Heart right ventricle (tissue), 16 donors: ENCODE measurements around the gene RIPOR1. TPM values are rescaled to one million over a fixed set of nuclear protein-coding genes. Genes with fewer than 3 reads are reported as not detected.

ENCODE experiments used
- ATAC-seq, 8 donors: fragments of 200-7000 bp; cut with Tn5 transposase; one replicate each; pipeline ENCODE4 v1.9.1; 2020; ENCODE audit warnings: mild to moderate bottlenecking in 8 of 8, moderate library complexity in 8 of 8, moderate number of reproducible peaks in 1 of 8
- DNase-seq, 2 donors: peaks; one replicate each; pipeline ENCODE4 v3.0.0-alpha.2; 2020
- H3K27ac ChIP-seq, 10 donors: fragments of 200-600 bp; sonication (generic) in 2 of 10; one replicate each; pipeline versions ENCODE4 v1.5.0 to v1.8.0; 2020 to 2022; ENCODE audit warnings: mild to moderate bottlenecking in 3 of 10
- H3K27me3 ChIP-seq, 7 donors: fragments of 200-600 bp; one replicate each; pipeline ENCODE4 v1.8.0; 2021 to 2022; ENCODE audit warnings: mild to moderate bottlenecking in 2 of 7
- H3K36me3 ChIP-seq, 9 donors: fragments of 200-600 bp; sonication (generic) in 1 of 9; one replicate each; pipeline versions ENCODE4 v1.5.0 to v1.8.0; 2020 to 2022; ENCODE audit warnings: mild to moderate bottlenecking in 2 of 9
- H3K4me1 ChIP-seq, 9 donors: fragments of 200-600 bp; sonication (generic) in 1 of 9; one replicate each; pipeline versions ENCODE4 v1.5.0 to v1.8.0; 2020 to 2022; ENCODE audit warnings: mild to moderate bottlenecking in 4 of 9
- H3K4me3 ChIP-seq, 10 donors: fragments of 200-600 bp; sonication (generic) in 2 of 10; one replicate each; pipeline versions ENCODE4 v1.5.0 to v1.8.0; 2020 to 2022; ENCODE audit warnings: mild to moderate bottlenecking in 7 of 10, moderate library complexity in 2 of 10
- H3K9me3 ChIP-seq, 11 donors: fragments of 200-600 bp in 10 of 11; sonication (generic) in 2 of 11; one replicate each; pipeline versions ENCODE4 v1.5.0 to v1.8.0; 2013 to 2022; ENCODE audit warnings: mild to moderate bottlenecking in 2 of 11, control low read depth in 1 of 11, moderate library complexity in 1 of 11
- CTCF ChIP-seq, 9 donors: fragments of 200-600 bp; sonication (generic) in 2 of 9; IDR thresholded peaks; one replicate each; pipeline versions ENCODE4 v1.5.0 to v1.8.0; 2021 to 2022; ENCODE audit warnings: antibody characterized with exemption in 9 of 9, mild to moderate bottlenecking in 5 of 9, moderate library complexity in 1 of 9
- WGBS, 2 donors: extraction: QIAGEN DNeasy Blood & Tissue Kit; methylation state at CpG; one replicate each; pipeline ENCODE4 v1.1.7; 2013; ENCODE audit warnings: inconsistent platforms in 1 of 2; 5-methylcytosine and 5-hydroxymethylcytosine counted together
- intact Hi-C, 10 donors: fragments of 100-400 bp; cut with DNase I; formaldehyde crosslinking; loops; one replicate each; pipeline versions ENCODE4 v1.11.1 to v1.14.2; 2022
- polyA plus RNA-seq, 2 donors: library from polyadenylated mRNA; stranded (reverse); fragments of 200-250 nt; gene quantifications; one replicate each; pipeline ENCODE4 v1.2.3, GENCODE V29; 2013
- total RNA-seq, 10 donors: library from RNA; stranded (reverse); fragmentation: NEBNext Ultra II Directional in 3 of 10; extraction: Animal tissue kit (Norgen Biotek cat#: 25700) in 3 of 10; gene quantifications; one replicate each; pipeline versions ENCODE4 v1.2.1 to v1.2.4, GENCODE V29; 2021 to 2023
- donor health status: Arrhythmogenic right ventricular cardiomyopathy.
- donor health status: ischemic (EF 13 %, LVEDD 7.1; RV severe dilation, severe dysfunction).
- donor health status: healthy with polysubstance abuse.
- donor health status: DM: no; HTN: yes; CAD: no.
- donor health status: DM: no; HTN: no; CAD: no.
- donor health status: ischemic (EF 25% LVEDD 6.9; RV normal size, moderate dysfunction).
- donor health status: ischemic (EF 25% LVEDD 5.7; RV mildly dilated, moderate dysfunction).
- donor health status: healthy.
- donor health status: DM: yes; HTN: yes; CAD: no.
- donor health status: Ischemic cardiomyopathy.
- donor health status: ischemic (EF 35%, LVEDD 5.7; RV mildly dilated, moderate dysfunction).
- donor health status: nonischemic (EF 11% LVEDD 7.7; RV severe dilation, severe dysfunction).
- donor health status: DM: yes; HTN: yes; CAD: no.
- donor health status: PGD.
- donor health status: ischemic (EF 29% LVEDD 5.4; RV normal size, mild dysfunction).
- donor health status: nonischemic (EF 23%, LVEDD 6.1; RV moderate dilation, normal function).

RIPOR1 gene
- total and polyA plus RNA-seq, 12 donors = 40.0 to 86.1 (median 69.2) TPM

GRCh38 chr16:67490335-67491096 is 38.1 kb upstream of the RIPOR1 start:
- H3K4me1 ChIP-seq = peaks cover 2 to 84% (median 16%) of the 10 kb centered on the region in 9 donors
- 91 to 92% methylated on average over 8 of the region's 8 CpGs for WGBS, 2 donors
- ATAC-seq = no peak

DNA sequence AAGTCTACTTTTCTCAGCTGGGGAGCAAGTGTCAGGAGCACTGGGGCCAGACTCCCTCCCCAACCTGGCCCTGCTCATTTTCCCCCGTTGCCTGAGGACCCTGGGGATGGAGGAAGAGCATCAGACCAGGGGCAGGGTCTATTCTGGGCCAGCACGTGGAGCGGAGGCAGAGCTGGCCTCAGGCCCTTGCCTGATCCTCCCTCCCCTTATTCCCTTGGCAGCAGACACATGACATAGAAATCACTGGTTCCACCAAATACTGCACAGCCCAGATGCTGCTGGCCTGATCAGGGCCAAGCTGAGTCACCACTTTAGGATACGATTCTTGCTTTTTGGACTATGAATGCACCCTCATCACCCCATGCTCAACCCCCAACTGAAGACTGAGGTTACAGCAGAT is 29.5 kb upstream of the RIPOR1 start:
- DNase-seq = no peak
- TF ChIP-seq CTCF (IDR thresholded peaks at IDR 0.05) = no peak
- WGBS, 2 donors = 52 to 62% methylated on average over 4 of the region's 4 CpGs
- ATAC-seq = peak; percentile 51 to 81 (median 73)
- peaks cover 0 to 20% (median 0%) of the 10 kb centered on the region in 9 donors for H3K36me3 ChIP-seq
- intact Hi-C loops = loop anchor here in 1 of 10 donors (10.0 kb wide), 1 partner anchor 166 kb away; the partner anchor contains the start of genes ACD, C16orf86, ENKD1 and PARD6A
- peaks cover 0 to 22% (median 9%) of the 10 kb centered on the region in 9 donors for H3K4me1 ChIP-seq
- no peak overlapping the region for H3K4me3 ChIP-seq
- no peaks in the 10 kb centered on the region for H3K9me3 ChIP-seq
- H3K27ac ChIP-seq = peak overlapping the region in 1 of 10 donors; percentile 30
- H3K27me3 ChIP-seq = no peaks in the 10 kb centered on the region

More at GRCh38 chr16:67490335-67491096, 38.1 kb upstream of the RIPOR1 start:
- H3K36me3 ChIP-seq = peaks cover 0 to 22% (median 0%) of the 10 kb centered on the region in 9 donors
- H3K4me3 ChIP-seq = no peak overlapping the region
- intact Hi-C loops = loop anchor here in 1 of 10 donors (10.0 kb wide), 1 partner anchor 174 kb away; the partner anchor contains the start of genes ACD, C16orf86, ENKD1 and PARD6A
- no peaks in the 10 kb centered on the region for H3K27me3 ChIP-seq
- H3K27ac ChIP-seq = peak overlapping the region in 5 of 10 donors; percentile 25 to 82 (median 58)
- DNase-seq = no peak
- no peaks in the 10 kb centered on the region for H3K9me3 ChIP-seq
- no peak for TF ChIP-seq CTCF (IDR thresholded peaks at IDR 0.05)

DNA sequence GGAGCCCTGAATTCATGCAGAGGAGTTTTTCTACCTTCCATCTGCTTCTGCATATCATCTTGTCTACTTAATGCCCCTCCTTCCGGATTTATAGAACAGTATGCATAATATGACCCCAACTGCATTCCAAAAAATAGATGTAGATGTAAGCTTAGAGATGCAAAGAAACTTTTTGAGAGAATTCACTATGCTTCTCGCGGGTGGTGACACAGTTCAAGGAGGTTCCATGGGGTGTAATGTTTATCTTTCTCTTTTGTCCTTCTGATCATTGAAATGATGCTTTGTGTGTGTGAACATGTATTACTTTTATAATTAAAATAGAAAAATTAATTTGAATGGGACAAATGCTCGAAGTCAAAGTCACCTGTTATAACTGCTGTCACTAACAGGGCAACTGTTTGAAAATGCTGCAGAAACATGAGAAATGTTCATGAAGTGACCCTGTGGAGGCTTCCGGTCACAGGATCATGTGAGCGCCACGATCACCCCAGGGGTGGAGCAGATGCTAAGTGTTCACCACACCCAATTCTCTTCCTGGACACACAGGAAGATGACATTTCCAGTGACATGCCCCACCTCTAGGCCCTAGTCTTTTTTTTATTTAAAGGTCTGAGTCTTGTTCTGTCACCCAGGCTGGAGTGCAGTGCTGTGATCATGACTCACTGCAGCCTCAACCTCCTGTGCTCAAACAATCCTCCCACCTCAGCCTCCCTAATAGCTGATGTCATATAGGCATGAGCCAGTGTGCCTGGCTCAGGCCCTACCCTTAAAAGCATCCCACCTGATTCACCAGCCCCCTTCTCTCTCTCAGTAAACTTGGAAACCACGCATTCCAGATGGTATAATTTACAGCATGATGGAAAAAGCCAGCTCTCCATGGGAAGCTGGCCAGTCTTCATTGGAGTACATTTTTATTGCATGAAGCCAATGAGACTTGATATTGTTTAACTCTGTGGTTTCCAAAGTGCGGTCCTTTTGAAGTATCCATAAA is 24.3 kb upstream of the RIPOR1 start:
- intact Hi-C loops = no loop called here
- no peaks in the 10 kb centered on the region for H3K9me3 ChIP-seq
- no peak for TF ChIP-seq CTCF (IDR thresholded peaks at IDR 0.05)
- ATAC-seq = peak; percentile 81 to 95 (median 88)
- H3K4me3 ChIP-seq = no peak overlapping the region
- peak in 1 of 2 donors; percentile 54 for DNase-seq
- peak overlapping the region in 9 of 10 donors; percentile 23 to 78 (median 69) for H3K27ac ChIP-seq
- H3K36me3 ChIP-seq = peaks cover 0 to 7% (median 0%) of the 10 kb centered on the region in 9 donors
- H3K27me3 ChIP-seq = no peaks in the 10 kb centered on the region
- 69% methylated on average over 9 of the region's 9 CpGs for WGBS, 2 donors
- peaks cover 0 to 32% (median 17%) of the 10 kb centered on the region in 9 donors for H3K4me1 ChIP-seq

GRCh38 chr16:67506468-67506867 is 22.2 kb upstream of the RIPOR1 start:
- 65 to 72% methylated on average over 8 of the region's 8 CpGs for WGBS, 2 donors
- H3K4me1 ChIP-seq = peaks cover 0 to 30% (median 14%) of the 10 kb centered on the region in 9 donors
- H3K27ac ChIP-seq = no peak overlapping the region
- ATAC-seq (no peak), DNase-seq (no peak)
- H3K9me3 ChIP-seq = no peaks in the 10 kb centered on the region
- no peak overlapping the region for H3K4me3 ChIP-seq
- peaks cover 0 to under 1% (median 0%) of the 10 kb centered on the region in 9 donors for H3K36me3 ChIP-seq
- intact Hi-C loops = no loop called here
- H3K27me3 ChIP-seq = no peaks in the 10 kb centered on the region
- TF ChIP-seq CTCF (IDR thresholded peaks at IDR 0.05) = no peak
